Measurements from ENCODE around the gene ARHGEF28.

The ARHGEF28 gene

GRCh38 chr5:73747696-73748380 is 121.8 kb downstream of the ARHGEF28 start:
- no peak overlapping the region for H3K27ac ChIP-seq (ENCODE audit: low read length)
- H3K4me2 ChIP-seq (ENCODE audit: insufficient read depth, low read length), result no peak overlapping the region
- H3K4me1 ChIP-seq (ENCODE audit: insufficient read depth, low read length), result no peaks in the 10 kb centered on the region
- ATAC-seq (ENCODE audit: insufficient read depth, low read depth) (no peak), DNase-seq (no peak)
- H3K9ac ChIP-seq (ENCODE audit: low read depth, low read length), result no peak overlapping the region
- H3K79me2 ChIP-seq (ENCODE audit: insufficient read depth, low read length), result no peaks in the 10 kb centered on the region
- no peaks in the 10 kb centered on the region for H3K27me3 ChIP-seq (ENCODE audit: insufficient read depth, low read length, poor library complexity)
- H4K20me1 ChIP-seq (ENCODE audit: insufficient read depth, low read length), result no peaks in the 10 kb centered on the region
- no peak overlapping the region for H3K4me3 ChIP-seq (ENCODE audit: low read depth in 1 of 2, low read length in 2 of 2)
- TF ChIP-seq CTCF (IDR thresholded peaks at IDR 0.05; ENCODE audit: borderline replicate concordance, extremely low read depth, low read length, poor library complexity, severe bottlenecking) (no peak), EZH2 (IDR thresholded peaks at IDR 0.05; ENCODE audit: borderline replicate concordance, low read depth, low read length, severe bottlenecking) (no peak)
- no peaks in the 10 kb centered on the region for H3K9me3 ChIP-seq (ENCODE audit: insufficient read depth, low read length, severe bottlenecking)
- H2AFZ ChIP-seq (ENCODE audit: low read depth, low read length), result no peak overlapping the region
- no peaks in the 10 kb centered on the region for H3K36me3 ChIP-seq (ENCODE audit: insufficient read depth, low read length)

- ATAC-seq (ENCODE audit: insufficient read depth, low read depth), result no peak
- no peak overlapping the region for H2AFZ ChIP-seq (ENCODE audit: low read depth, low read length)
- no peaks in the 10 kb centered on the region for H4K20me1 ChIP-seq (ENCODE audit: insufficient read depth, low read length)
Observed at GRCh38 chr5:73748510-73749400, 122.8 kb downstream of the ARHGEF28 start.

GRCh38 chr5:73749485-73750270 is 123.7 kb downstream of the ARHGEF28 start:
- Histone ChIP-seq H3K9me3 (ENCODE audit: insufficient read depth, low read length, severe bottlenecking) (no peaks in the 10 kb centered on the region), H3K9ac (ENCODE audit: low read depth, low read length) (no peak overlapping the region), H3K27me3 (ENCODE audit: insufficient read depth, low read length, poor library complexity) (no peaks in the 10 kb centered on the region), H3K4me2 (ENCODE audit: insufficient read depth, low read length) (no peak overlapping the region), H3K4me1 (ENCODE audit: insufficient read depth, low read length) (no peaks in the 10 kb centered on the region), H4K20me1 (ENCODE audit: insufficient read depth, low read length) (no peaks in the 10 kb centered on the region), H3K36me3 (ENCODE audit: insufficient read depth, low read length) (no peaks in the 10 kb centered on the region), H3K27ac (ENCODE audit: low read length) (no peak overlapping the region), H3K4me3 (ENCODE audit: low read depth in 1 of 2, low read length in 2 of 2) (no peak overlapping the region), H3K79me2 (ENCODE audit: insufficient read depth, low read length) (no peaks in the 10 kb centered on the region), H2AFZ (ENCODE audit: low read depth, low read length) (no peak overlapping the region)
- ATAC-seq (ENCODE audit: insufficient read depth, low read depth) (no peak), DNase-seq (no peak)
- TF ChIP-seq CTCF (IDR thresholded peaks at IDR 0.05; ENCODE audit: borderline replicate concordance, extremely low read depth, low read length, poor library complexity, severe bottlenecking) (no peak), EZH2 (IDR thresholded peaks at IDR 0.05; ENCODE audit: borderline replicate concordance, low read depth, low read length, severe bottlenecking) (no peak)

More at GRCh38 chr5:73748510-73749400, 122.8 kb downstream of the ARHGEF28 start:
- Histone ChIP-seq H3K27me3 (ENCODE audit: insufficient read depth, low read length, poor library complexity) (no peaks in the 10 kb centered on the region), H3K79me2 (ENCODE audit: insufficient read depth, low read length) (no peaks in the 10 kb centered on the region), H3K27ac (ENCODE audit: low read length) (no peak overlapping the region), H3K36me3 (ENCODE audit: insufficient read depth, low read length) (no peaks in the 10 kb centered on the region), H3K4me3 (ENCODE audit: low read depth in 1 of 2, low read length in 2 of 2) (no peak overlapping the region), H3K9ac (ENCODE audit: low read depth, low read length) (no peak overlapping the region), H3K9me3 (ENCODE audit: insufficient read depth, low read length, severe bottlenecking) (no peaks in the 10 kb centered on the region), H3K4me2 (ENCODE audit: insufficient read depth, low read length) (no peak overlapping the region), H3K4me1 (ENCODE audit: insufficient read depth, low read length) (no peaks in the 10 kb centered on the region)
- no peak for TF ChIP-seq CTCF (IDR thresholded peaks at IDR 0.05; ENCODE audit: borderline replicate concordance, extremely low read depth, low read length, poor library complexity, severe bottlenecking)
- TF ChIP-seq EZH2 (IDR thresholded peaks at IDR 0.05; ENCODE audit: borderline replicate concordance, low read depth, low read length, severe bottlenecking), result no peak
- no peak for DNase-seq

Measured in DND-41 (cell line).